Activated CD8-positive, alpha-beta T cell treated with anti-CD3 and anti-CD28 coated beads for 36 hours (primary cell): ENCODE measurements around the gene DTNBP1. TPM values are rescaled to one million over a fixed set of nuclear protein-coding genes. Genes with fewer than 3 reads are reported as not detected.

ENCODE experiments used
- ATAC-seq: fragments of 200-7000 bp; cut with Tn5 transposase; one replicate; pipeline ENCODE4 v1.10.0; 2021; ENCODE audit warnings: mild to moderate bottlenecking, moderate library complexity
- CTCF ChIA-PET: fragments of 350-600 bp; sonication (Branson Sonifier 250); formaldehyde crosslinking; loops from one replicate; lab custom pipeline; 2021; ENCODE audit warnings: antibody characterized with exemption; lab: Charles Lee
- POLR2A ChIA-PET: fragments of 350-600 bp; sonication (Branson Sonifier 250); formaldehyde crosslinking; loops from one replicate; lab custom pipeline; 2021; ENCODE audit warnings: antibody characterized with exemption; lab: Charles Lee
- DNase-seq: peaks from one replicate; pipeline ENCODE4 v3.0.0-alpha.2; 2020
- H3K27ac Mint-ChIP-seq: one replicate; pipeline ENCODE4 v1.8.0; 2021; ENCODE audit warnings: mild to moderate bottlenecking, mixed read lengths
- H3K27me3 Mint-ChIP-seq: one replicate; pipeline ENCODE4 v1.8.0; 2021; ENCODE audit warnings: mixed read lengths
- H3K36me3 Mint-ChIP-seq: one replicate; pipeline ENCODE4 v1.8.0; 2021; ENCODE audit warnings: low read depth, mixed read lengths
- H3K4me1 Mint-ChIP-seq: one replicate; pipeline ENCODE4 v1.8.0; 2021; ENCODE audit warnings: low read depth, mixed read lengths
- H3K4me3 Mint-ChIP-seq: one replicate; pipeline ENCODE4 v1.8.0; 2021; ENCODE audit warnings: mild to moderate bottlenecking, moderate library complexity, mixed read lengths
- H3K9me3 Mint-ChIP-seq: one replicate; pipeline ENCODE4 v1.8.0; 2021; ENCODE audit warnings: mixed read lengths
- CTCF ChIP-seq: fragments of 200-600 bp; IDR thresholded peaks from one replicate; pipeline ENCODE4 v1.8.0; 2022; ENCODE audit warnings: antibody characterized with exemption, mild to moderate bottlenecking
- intact Hi-C: fragments of 100-400 bp; cut with micrococcal nuclease; formaldehyde crosslinking; loops from one replicate; pipeline ENCODE4 v1.10.0; 2022
- total RNA-seq, 2 experiments: library from RNA; stranded (reverse); gene quantifications; one replicate each; pipeline ENCODE4 v1.2.3, GENCODE V29; 2021

DTNBP1 gene
- total RNA-seq, 2 experiments from 2014 or later, result 12.6 to 14.6 TPM

GRCh38 chr6:15575357-15576033, 87.3 kb downstream of the DTNBP1 start:
- Mint-ChIP-seq H3K4me1 (peaks cover 11% of the 10 kb centered on the region), H3K27me3 (no peaks in the 10 kb centered on the region), H3K4me3 (no peak overlapping the region), H3K9me3 (no peaks in the 10 kb centered on the region), H3K36me3 (peaks cover 15% of the 10 kb centered on the region), H3K27ac (peak overlapping the region; percentile 2)
- POLR2A ChIA-PET, result interaction anchor here (0.8 kb wide), 1 partner anchor 10 kb away, joined by 3 read pairs; no protein-coding TSS in a partner anchor
- no peak for ATAC-seq
- no peak for TF ChIP-seq CTCF
- intact Hi-C loops, result no loop called here
- DNase-seq, result no peak
- CTCF ChIA-PET, result interaction anchor here (1.2 kb wide), 1 partner anchor 11 kb away, joined by 3 read pairs; no protein-coding TSS in a partner anchor

- Mint-ChIP-seq H3K4me1 (peaks cover 15% of the 10 kb centered on the region), H3K4me3 (no peak overlapping the region), H3K27ac (no peak overlapping the region), H3K36me3 (peaks cover 15% of the 10 kb centered on the region), H3K9me3 (no peaks in the 10 kb centered on the region), H3K27me3 (no peaks in the 10 kb centered on the region)
- TF ChIP-seq CTCF, result no peak
- ChIA-PET POLR2A (no interaction called here), CTCF (interaction anchor here (1.2 kb wide), 1 partner anchor 29 kb away, joined by 3 read pairs; no protein-coding TSS in a partner anchor)
- intact Hi-C loops, result no loop called here
- DNase-seq (no peak), ATAC-seq (no peak)
Measured at GRCh38 chr6:15574486-15574885, 88.3 kb downstream of the DTNBP1 start.

GRCh38 chr6:15574023-15574422, 88.8 kb downstream of the DTNBP1 start:
- ATAC-seq, result no peak
- ChIA-PET CTCF (interaction anchor here (1.2 kb wide), 1 partner anchor 30 kb away, joined by 3 read pairs; no protein-coding TSS in a partner anchor), POLR2A (no interaction called here)

GRCh38 chr6:15573384-15573783, 89.4 kb downstream of the DTNBP1 start:
- intact Hi-C loops, result no loop called here
- Mint-ChIP-seq H3K9me3 (no peaks in the 10 kb centered on the region), H3K4me3 (no peak overlapping the region), H3K36me3 (peaks cover 8% of the 10 kb centered on the region), H3K27ac (no peak overlapping the region), H3K4me1 (peaks cover 13% of the 10 kb centered on the region), H3K27me3 (no peaks in the 10 kb centered on the region)
- ChIA-PET CTCF (interaction anchor here (1.2 kb wide), 1 partner anchor 30 kb away, joined by 3 read pairs; no protein-coding TSS in a partner anchor), POLR2A (no interaction called here)
- no peak for ATAC-seq
- TF ChIP-seq CTCF, result no peak
- DNase-seq, result no peak

More at GRCh38 chr6:15574023-15574422, 88.8 kb downstream of the DTNBP1 start:
- Mint-ChIP-seq H3K27me3 (no peaks in the 10 kb centered on the region), H3K9me3 (no peaks in the 10 kb centered on the region), H3K27ac (no peak overlapping the region), H3K4me3 (no peak overlapping the region), H3K36me3 (peaks cover 13% of the 10 kb centered on the region), H3K4me1 (peaks cover 16% of the 10 kb centered on the region)
- intact Hi-C loops, result no loop called here
- no peak for TF ChIP-seq CTCF
- DNase-seq, result no peak
